HCT116 (cell line): ENCODE results near the gene PI4KA. TPM values are rescaled to one million over a fixed set of nuclear protein-coding genes. Genes with fewer than 3 reads are reported as not detected.

ENCODE experiments used
- ATAC-seq: fragments of 200-7000 bp; cut with Tn5 transposase; 2 replicates; pipeline ENCODE4 v1.9.1; 2020; ENCODE audit warnings: mild to moderate bottlenecking, moderate library complexity
- BruUV-seq: library from RNA; stranded (reverse); fragments of 400-500 nt; replicated peaks from 2 replicates; lab custom pipeline; 2021; lab: Mats Ljungman, UMichigan
- CTCF ChIA-PET: fragments of 300-600 bp; sonication (Branson Sonifier 250); formaldehyde crosslinking; loops from one replicate; lab custom pipeline; 2021; ENCODE audit warnings: antibody characterized with exemption; lab: Charles Lee
- POLR2A ChIA-PET: fragments of 300-600, 350-600 bp; sonication (Branson Sonifier 250); formaldehyde crosslinking; loops from one replicate; lab custom pipeline; 2021; ENCODE audit warnings: antibody characterized with exemption; lab: Charles Lee
- RAD21 ChIA-PET, 2 experiments: fragments of 300-600 bp; sonication (Branson Sonifier 250); formaldehyde crosslinking; loops; one replicate each; lab custom pipeline; 2023; ENCODE audit warnings: low total read pairs in 2 of 2; ENCODE audit not compliant: uncharacterized antibody in 2 of 2, unreplicated experiment in 2 of 2, low non-redundant PET in 1 of 2; lab: Charles Lee
- DNase-seq: peaks from one replicate; pipeline ENCODE4 v3.0.0-alpha.2; 2010; ENCODE audit warnings: low read depth, low spot score
- H2AFZ ChIP-seq: fragments of 200-600 bp; shearing (Covaris generic), sonication (generic); 2 replicates; pipeline ENCODE4 v1.6.1; 2017; ENCODE audit warnings: low read depth, mixed run types, mixed read lengths, antibody characterized with exemption, low read length; ENCODE audit not compliant: poor library complexity, severe bottlenecking
- H3K27ac ChIP-seq: 2 replicates; pipeline ENCODE4 v1.5.1; 2012; ENCODE audit warnings: low read depth, low read length
- H3K27me3 ChIP-seq: fragments of 200-600 bp; sonication (generic); 2 replicates; pipeline ENCODE4 v1.6.1; 2016; ENCODE audit warnings: mixed run types, low read length, mixed read lengths; ENCODE audit not compliant: insufficient read depth
- H3K36me3 ChIP-seq, 2 experiments: fragments of 200-500 bp in 1 of 2; fragments of 200-600 bp in 1 of 2; sonication (Bioruptor generic) in 1 of 2; sonication (generic) in 1 of 2; 2 replicates each; pipeline versions ENCODE4 v1.5.1 to v1.6.1; 2014 to 2016; ENCODE audit warnings: low read length in 2 of 2, inconsistent platforms in 1 of 2, mixed read lengths in 1 of 2, mixed run types in 1 of 2; ENCODE audit not compliant: insufficient read depth in 2 of 2, control insufficient read depth in 1 of 2
- H3K4me1 ChIP-seq, 2 experiments: fragments of 200-600 bp in 1 of 2; sonication (generic) in 1 of 2; 2 replicates each; pipeline versions ENCODE4 v1.5.1 to v1.6.1; 2012 to 2017; ENCODE audit warnings: low read length in 2 of 2, inconsistent platforms in 1 of 2, mild to moderate bottlenecking in 1 of 2, mixed read lengths in 1 of 2, mixed run types in 1 of 2, moderate library complexity in 1 of 2; ENCODE audit not compliant: insufficient read depth in 2 of 2, control insufficient read depth in 1 of 2
- H3K4me2 ChIP-seq: fragments of 200-600 bp; sonication (generic); 2 replicates; pipeline ENCODE4 v1.6.1; 2017; ENCODE audit warnings: mixed run types, low read length, mixed read lengths
- H3K4me3 ChIP-seq, 2 experiments: fragments of 200-600 bp in 1 of 2; sonication (generic) in 1 of 2; replicated peaks in 1 of 2; 2 replicates each; pipeline ENCODE4 v1.5.1; 2011 to 2016; ENCODE audit warnings: low read length in 2 of 2, control low read depth in 1 of 2, low read depth in 1 of 2, mild to moderate bottlenecking in 1 of 2, mixed read lengths in 1 of 2, mixed run types in 1 of 2
- H3K79me2 ChIP-seq: fragments of 200-600 bp; sonication (generic); 2 replicates; pipeline ENCODE4 v1.6.1; 2017; ENCODE audit warnings: mild to moderate bottlenecking, mixed run types, low read length, moderate library complexity, mixed read lengths; ENCODE audit not compliant: insufficient read depth
- H3K9ac ChIP-seq: fragments of 200-600 bp; sonication (generic); 2 replicates; pipeline ENCODE4 v1.6.1; 2016; ENCODE audit warnings: low read length, mixed read lengths
- H3K9me2 ChIP-seq: fragments of 200-600 bp; sonication (generic), shearing (Covaris generic); 2 replicates; pipeline ENCODE4 v1.6.1; 2017; ENCODE audit warnings: mixed run types, mild to moderate bottlenecking, moderate library complexity; ENCODE audit not compliant: insufficient read depth
- H3K9me3 ChIP-seq, 2 experiments: fragments of 200-500 bp in 1 of 2; fragments of 200-600 bp in 1 of 2; sonication (Bioruptor generic) in 1 of 2; sonication (generic) in 1 of 2; 2 replicates each; pipeline ENCODE4 v1.6.1; 2014 to 2017; ENCODE audit warnings: low read length in 2 of 2, mixed read lengths in 2 of 2, inconsistent platforms in 1 of 2, low read depth in 1 of 2, mild to moderate bottlenecking in 1 of 2, mixed run types in 1 of 2, moderate library complexity in 1 of 2; ENCODE audit not compliant: control insufficient read depth in 1 of 2, insufficient read depth in 1 of 2
- H4K20me1 ChIP-seq: fragments of 200-600 bp; sonication (generic), shearing (Covaris generic); 2 replicates; pipeline ENCODE4 v1.6.1; 2017; ENCODE audit warnings: mixed run types, mild to moderate bottlenecking, moderate library complexity; ENCODE audit not compliant: insufficient read depth
- ELF1 ChIP-seq: IDR thresholded peaks from 2 replicates; pipeline ENCODE4 v1.6.1; 2012; ENCODE audit warnings: low read depth, borderline replicate concordance
- EZH2phosphoT487 ChIP-seq: fragments of 200-600 bp; IDR thresholded peaks from 2 replicates; pipeline ENCODE4 v1.6.1; 2018; ENCODE audit warnings: antibody characterized with exemption, borderline replicate concordance
- FOSL1 ChIP-seq: IDR thresholded peaks from 2 replicates; pipeline ENCODE4 v1.6.1; 2012; ENCODE audit warnings: low read depth
- POLR2A ChIP-seq: IDR thresholded peaks from 2 replicates; pipeline ENCODE4 v1.7.0; 2011; ENCODE audit warnings: borderline replicate concordance; ENCODE audit not compliant: insufficient read depth, insufficient read length; ENCODE audit errors: extremely low read depth
- RAD21 ChIP-seq: IDR thresholded peaks from 2 replicates; pipeline ENCODE4 v1.6.1; 2012; ENCODE audit warnings: low read depth, mild to moderate bottlenecking
- SIN3A ChIP-seq: IDR thresholded peaks from 2 replicates; pipeline ENCODE4 v1.6.1; 2012; ENCODE audit warnings: low read depth
- YY1 ChIP-seq: IDR thresholded peaks from 2 replicates; pipeline ENCODE4 v1.6.1; 2011; ENCODE audit warnings: low read length, low read depth, moderate library complexity, mild to moderate bottlenecking; ENCODE audit not compliant: insufficient replicate concordance; ENCODE audit errors: extremely low read depth
- ZFX ChIP-seq: fragments of 450-650 bp; IDR thresholded peaks from 2 replicates; pipeline ENCODE4 v1.6.1; 2017
- intact Hi-C: fragments of 100-400 bp; cut with micrococcal nuclease; formaldehyde crosslinking; loops from 2 replicates; pipeline ENCODE4 v1.10.0; 2022
- total RNA-seq: library from RNA; stranded (reverse); gene quantifications from one replicate; pipeline ENCODE4 v1.2.1, GENCODE V29; 2021; ENCODE audit not compliant: unreplicated experiment
- TF ChIP-seq, protein P1 (sequence below): IDR thresholded peaks from 2 replicates; pipeline ENCODE4 v1.6.1; 2012

The PI4KA gene
- total RNA-seq, 1 experiment from 2014 or later: 59.6 TPM

- no peak for TF ChIP-seq ELF1
Measured at GRCh38 chr22:20776624-20777405, 81.8 kb downstream of the PI4KA start (continued).

DNA sequence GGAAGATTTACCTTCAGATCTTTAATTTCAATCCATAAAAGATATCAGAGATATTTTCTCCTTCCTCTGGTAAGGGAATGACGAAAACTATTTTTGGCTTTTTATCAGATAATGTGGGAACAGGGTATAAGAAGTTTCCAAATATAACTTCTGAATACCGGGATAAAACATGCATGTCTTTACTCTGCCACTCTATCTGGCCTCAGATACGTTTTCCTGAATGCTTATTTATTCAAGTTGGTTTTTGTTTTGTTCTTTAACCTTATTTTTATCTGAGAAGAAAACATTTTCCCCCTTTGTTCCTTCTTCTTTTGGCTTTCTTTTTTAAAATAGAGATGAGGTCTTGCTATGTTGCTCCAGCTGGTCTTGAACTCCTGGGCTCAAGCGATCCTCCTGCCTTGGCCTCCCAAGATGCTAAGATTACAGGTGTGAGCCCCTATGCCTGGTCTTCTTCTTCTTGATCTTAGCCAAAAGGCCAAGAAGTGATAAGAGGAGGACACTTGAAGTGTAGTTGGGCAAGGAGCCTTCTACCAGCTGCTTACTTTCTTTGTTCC is 83.2 kb downstream of the PI4KA start:
- CTCF ChIA-PET: interaction anchor here (1.5 kb wide), 1 partner anchor 9 kb away, joined by 4 read pairs; no protein-coding TSS in a partner anchor
- H3K4me1 ChIP-seq: peaks cover 18 to 19% of the 10 kb centered on the region in 2 experiments

GRCh38 chr22:20774882-20775281 is 83.7 kb downstream of the PI4KA start:
- TF ChIP-seq ELF1 (no peak), YY1 (no peak), RAD21 (no peak), EZH2phosphoT487 (no peak), ZFX (no peak)
- no peaks in the 10 kb centered on the region for H3K27me3 ChIP-seq
- ATAC-seq: no peak
- H3K9ac ChIP-seq: no peak overlapping the region
- H2AFZ ChIP-seq: no peak overlapping the region
- no peaks in the 10 kb centered on the region for H4K20me1 ChIP-seq
- no peak overlapping the region for H3K4me2 ChIP-seq
- H3K36me3 ChIP-seq: no peaks in the 10 kb centered on the region
- no peaks in the 10 kb centered on the region for H3K9me3 ChIP-seq
- H3K4me3 ChIP-seq: no peak overlapping the region
- intact Hi-C loops: no loop called here
- H3K79me2 ChIP-seq: no peaks in the 10 kb centered on the region
- H3K27ac ChIP-seq: no peak overlapping the region
- RAD21 ChIA-PET: no interaction called here
- no peak for DNase-seq
- POLR2A ChIA-PET: no interaction called here
- peaks cover 18 to 19% of the 10 kb centered on the region in 2 experiments for H3K4me1 ChIP-seq
- CTCF ChIA-PET: no interaction called here
- H3K9me2 ChIP-seq: no peaks in the 10 kb centered on the region
- BruUV-seq: no TSS peak

More for the DNA sequence above, 83.2 kb downstream of the PI4KA start:
- no peak for TF ChIP-seq FOSL1
- TF ChIP-seq, protein P1, sequence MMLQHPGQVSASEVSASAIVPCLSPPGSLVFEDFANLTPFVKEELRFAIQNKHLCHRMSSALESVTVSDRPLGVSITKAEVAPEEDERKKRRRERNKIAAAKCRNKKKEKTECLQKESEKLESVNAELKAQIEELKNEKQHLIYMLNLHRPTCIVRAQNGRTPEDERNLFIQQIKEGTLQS: no peak
- no peak for TF ChIP-seq ZFX
- TF ChIP-seq POLR2A: no peak
- TF ChIP-seq EZH2phosphoT487: no peak
- no peak for TF ChIP-seq ELF1
- TF ChIP-seq SIN3A: no peak
- TF ChIP-seq, all 23 proteins: peak for 0
- BruUV-seq: no TSS peak
- H3K9me2 ChIP-seq: no peaks in the 10 kb centered on the region
- DNase-seq (no peak), ATAC-seq (no peak)
- POLR2A ChIA-PET: no interaction called here
- H3K9ac ChIP-seq: no peak overlapping the region
- no peak overlapping the region for H3K4me3 ChIP-seq
- H3K4me2 ChIP-seq: no peak overlapping the region
- H3K9me3 ChIP-seq: no peaks in the 10 kb centered on the region
- H4K20me1 ChIP-seq: no peaks in the 10 kb centered on the region
- H2AFZ ChIP-seq: no peak overlapping the region
- intact Hi-C loops: no loop called here
- RAD21 ChIA-PET: no interaction called here
- H3K79me2 ChIP-seq: no peaks in the 10 kb centered on the region
- no peaks in the 10 kb centered on the region for H3K36me3 ChIP-seq
- H3K27ac ChIP-seq: no peak overlapping the region
- no peaks in the 10 kb centered on the region for H3K27me3 ChIP-seq
